Keratinocyte (primary cell): ENCODE measurements around the gene ACP7.

Source experiments
- CTCF ChIP-seq, 3 experiments: IDR thresholded peaks in 1 of 3; conservative IDR thresholded peaks in 1 of 3; optimal IDR thresholded peaks in 1 of 3; 2 replicates in 2 of 3; 3 replicates in 1 of 3; pipeline versions ENCODE3 to v1.5.1; 2011; ENCODE audit warnings: low read length in 3 of 3, mild to moderate bottlenecking in 3 of 3, moderate library complexity in 2 of 3, control low read depth in 1 of 3, inconsistent platforms in 1 of 3; ENCODE audit not compliant: insufficient read depth in 2 of 3; ENCODE audit errors: extremely low read depth in 1 of 3
- EZH2 ChIP-seq: IDR thresholded peaks from one replicate; pipeline ENCODE4 v1.6.1; 2012; ENCODE audit warnings: inconsistent platforms, mild to moderate bottlenecking, low read length, moderate library complexity

- TF ChIP-seq CTCF (optimal IDR thresholded peaks at IDR 0.05 in 1 of 3, IDR thresholded peaks at IDR 0.05 in 1 of 3, conservative IDR thresholded peaks at IDR 0.05 in 1 of 3; ENCODE audit: extremely low read depth in 1 of 3, insufficient read depth in 2 of 3, low read length in 3 of 3) (no peak), EZH2 (no peak)
These were observed 61.9 kb downstream of the ACP7 start for GRCh38 chr19:39146091-39146490.
